ENCODE results near the gene FASN. TPM values are rescaled to one million over a fixed set of nuclear protein-coding genes. Genes with fewer than 3 reads are reported as not detected.

FASN gene
- total RNA-seq, 1 experiment from 2014 or later, result 433 TPM

DNA sequence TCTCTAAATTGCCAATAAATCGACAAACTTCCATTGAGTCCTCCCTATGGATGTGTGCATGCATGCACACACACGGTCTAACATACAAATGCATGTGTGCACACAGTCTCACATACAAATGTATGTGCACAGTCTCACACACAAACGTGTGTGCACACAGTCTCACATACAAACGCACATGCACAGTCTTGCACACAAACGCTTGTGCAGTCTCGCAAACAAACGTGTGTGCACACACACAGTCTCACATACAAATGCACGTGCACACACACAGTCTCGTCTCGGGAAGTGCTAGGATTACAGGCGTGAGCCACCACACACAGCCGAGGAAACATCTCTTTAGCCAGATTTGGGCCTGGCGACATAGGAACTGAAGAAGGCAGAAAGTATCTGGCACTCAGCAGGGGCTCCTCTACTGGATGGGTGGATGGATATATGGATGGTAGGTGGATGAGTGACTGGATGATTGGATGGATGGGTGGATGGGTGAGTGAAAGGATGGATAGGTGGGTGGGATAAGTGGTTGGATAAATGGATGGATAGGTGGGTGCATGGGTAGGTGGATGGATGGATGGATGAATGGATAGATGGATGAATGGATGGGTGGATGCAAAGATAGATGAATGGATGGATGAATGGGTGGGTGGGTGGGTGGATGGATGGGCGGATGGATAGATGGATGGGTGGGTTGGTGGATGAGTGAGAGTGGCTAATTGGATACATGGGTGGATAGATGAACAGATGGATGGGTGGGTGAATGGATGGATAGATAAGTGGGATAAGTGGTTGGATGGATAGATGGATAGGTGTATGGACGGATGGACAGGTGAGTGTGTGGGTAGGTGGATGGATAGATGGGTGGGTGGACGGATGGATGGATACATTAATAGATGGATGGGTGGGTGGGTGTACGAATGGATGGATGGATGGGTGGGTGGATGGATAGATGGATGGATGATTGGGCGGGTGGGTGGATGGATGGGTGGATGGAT lies 48.9 kb upstream of the FASN start:
- no peak overlapping the region for H4K5ac ChIP-seq (ENCODE audit: insufficient read length, low read depth, low read length)
- H3K4ac ChIP-seq (ENCODE audit: low read depth, low read length), result no peak overlapping the region
- H2BK120ac ChIP-seq (ENCODE audit: low read depth, low read length, poor library complexity, severe bottlenecking), result no peak overlapping the region
- H3K4me1 ChIP-seq (ENCODE audit: insufficient read depth, low read length), result no peaks in the 10 kb centered on the region
- H3T11ph ChIP-seq (ENCODE audit: low read length), result no peak overlapping the region
- no peak overlapping the region for H2AFZ ChIP-seq (ENCODE audit: low read length)
- H3K9ac ChIP-seq (ENCODE audit: extremely low read depth, insufficient read length, low read length), result no peak overlapping the region
- no peak overlapping the region for H2BK5ac ChIP-seq (ENCODE audit: insufficient read length, low read length)
- H3K18ac ChIP-seq (ENCODE audit: insufficient read length, low read depth, low read length), result no peak overlapping the region
- H4K91ac ChIP-seq (ENCODE audit: insufficient read length, low read depth, low read length), result no peak overlapping the region
- no peaks in the 10 kb centered on the region for H3K23me2 ChIP-seq (ENCODE audit: insufficient read length, low read depth, low read length, poor library complexity, severe bottlenecking)
- H3K27ac ChIP-seq (ENCODE audit: insufficient read length, low read depth, low read length), result no peak overlapping the region
- TF ChIP-seq, protein P1, sequence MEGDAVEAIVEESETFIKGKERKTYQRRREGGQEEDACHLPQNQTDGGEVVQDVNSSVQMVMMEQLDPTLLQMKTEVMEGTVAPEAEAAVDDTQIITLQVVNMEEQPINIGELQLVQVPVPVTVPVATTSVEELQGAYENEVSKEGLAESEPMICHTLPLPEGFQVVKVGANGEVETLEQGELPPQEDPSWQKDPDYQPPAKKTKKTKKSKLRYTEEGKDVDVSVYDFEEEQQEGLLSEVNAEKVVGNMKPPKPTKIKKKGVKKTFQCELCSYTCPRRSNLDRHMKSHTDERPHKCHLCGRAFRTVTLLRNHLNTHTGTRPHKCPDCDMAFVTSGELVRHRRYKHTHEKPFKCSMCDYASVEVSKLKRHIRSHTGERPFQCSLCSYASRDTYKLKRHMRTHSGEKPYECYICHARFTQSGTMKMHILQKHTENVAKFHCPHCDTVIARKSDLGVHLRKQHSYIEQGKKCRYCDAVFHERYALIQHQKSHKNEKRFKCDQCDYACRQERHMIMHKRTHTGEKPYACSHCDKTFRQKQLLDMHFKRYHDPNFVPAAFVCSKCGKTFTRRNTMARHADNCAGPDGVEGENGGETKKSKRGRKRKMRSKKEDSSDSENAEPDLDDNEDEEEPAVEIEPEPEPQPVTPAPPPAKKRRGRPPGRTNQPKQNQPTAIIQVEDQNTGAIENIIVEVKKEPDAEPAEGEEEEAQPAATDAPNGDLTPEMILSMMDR (conservative IDR thresholded peaks at IDR 0.05), result no peak
- no peaks in the 10 kb centered on the region for H3K27me3 ChIP-seq (ENCODE audit: insufficient read depth, low read length)
- Mint-ChIP-seq H3K36me3 (ENCODE audit: insufficient read depth in 1 of 3, low read depth in 3 of 3) (peaks cover 8 to 37% (median 11%) of the 10 kb centered on the region in 3 experiments), H3K27me3 (ENCODE audit: low read depth) (peaks cover 4% of the 10 kb centered on the region), H3K4me3 (no peak overlapping the region), H3K27ac (no peak overlapping the region), H3K4me1 (no peaks in the 10 kb centered on the region; a peak in 1 of 4 replicates), H3K9me3 (peaks cover 7 to 37% of the 10 kb centered on the region in 2 experiments; a peak in 4 of 5 replicates)
- no peak overlapping the region for H2BK12ac ChIP-seq (ENCODE audit: insufficient read length, low read depth, low read length)
- H3K14ac ChIP-seq (ENCODE audit: insufficient read depth, low read length), result no peak overlapping the region
- no peaks in the 10 kb centered on the region for H3K79me2 ChIP-seq (ENCODE audit: insufficient read depth, low read length)
- H3K56ac ChIP-seq (ENCODE audit: insufficient read length, low read depth, low read length), result no peak overlapping the region
- no peak overlapping the region for H2BK20ac ChIP-seq (ENCODE audit: low read depth, low read length, poor library complexity, severe bottlenecking)
- 100% methylated on average over 4 of the region's 18 CpGs for WGBS (ENCODE audit: extremely low coverage, insufficient read length, low lambda C conversion rate)
- no peak overlapping the region for H3K4me2 ChIP-seq (ENCODE audit: insufficient read depth, insufficient read length, low read length)
- H2AK5ac ChIP-seq (ENCODE audit: insufficient read length, low read length), result no peak overlapping the region
- no peak overlapping the region for H2BK15ac ChIP-seq (ENCODE audit: low read depth, low read length)
- no peak overlapping the region for H4K8ac ChIP-seq (replicated peaks; ENCODE audit: insufficient read length, low read depth, low read length)
- H4K20me1 ChIP-seq (ENCODE audit: control insufficient read depth, insufficient read depth, insufficient read length), result no peaks in the 10 kb centered on the region
- no peak overlapping the region for H3K23ac ChIP-seq (ENCODE audit: insufficient read length, low read depth, low read length)
- H3K79me1 ChIP-seq (ENCODE audit: insufficient read depth, low read depth, low read length, poor library complexity, severe bottlenecking), result no peaks in the 10 kb centered on the region
- no peaks in the 10 kb centered on the region for H3K9me3 ChIP-seq (ENCODE audit: control insufficient read depth, low read depth, low read length)
- no peak for DNase-seq

Data from H9 (cell line).